ENCODE results near the gene EPB41L2. TPM values are rescaled to one million over a fixed set of nuclear protein-coding genes. Genes with fewer than 3 reads are reported as not detected.

The EPB41L2 gene
- total and polyA plus RNA-seq, 10 donors, result 19.3 to 210 (median 123) TPM

- H3K4me1 ChIP-seq, result peaks cover 0 to 37% (median 22%) of the 10 kb centered on the region in 6 donors
- H3K27me3 ChIP-seq (replicated peaks in 1 of 7), result no peaks in the 10 kb centered on the region
- TF ChIP-seq POLR2AphosphoS5 (IDR thresholded peaks at IDR 0.05) (no peak), CTCF (IDR thresholded peaks at IDR 0.05 in 8 of 11, conservative IDR thresholded peaks at IDR 0.05 in 3 of 11) (no peak), POLR2A (IDR thresholded peaks at IDR 0.05) (no peak)
- H3K4me3 ChIP-seq, result no peak overlapping the region
- H3K9me3 ChIP-seq, result no peaks in the 10 kb centered on the region
- WGBS, 5 donors, result 71 to 83% (median 75%) methylated on average over 1 of the region's 1 CpG
- no peak for DNase-seq
- intact Hi-C loops (cut with DNase I; ENCODE audit: low total_unique reads), result no loop called here
- H3K36me3 ChIP-seq, result peaks cover 0 to 14% (median 1%) of the 10 kb centered on the region in 6 donors
- no peak overlapping the region for H3K27ac ChIP-seq
Observed at GRCh38 chr6:130959951-130960350, 103.1 kb downstream of the EPB41L2 start.

GRCh38 chr6:130958468-130958867 lies 104.6 kb downstream of the EPB41L2 start:
- Histone ChIP-seq H3K27ac (no peak overlapping the region), H3K4me3 (no peak overlapping the region), H3K36me3 (peaks cover 0 to 22% (median 6%) of the 10 kb centered on the region in 6 donors), H3K4me1 (peaks cover 0 to 23% (median 13%) of the 10 kb centered on the region in 6 donors), H3K27me3 (replicated peaks in 1 of 7) (no peaks in the 10 kb centered on the region), H3K9me3 (no peaks in the 10 kb centered on the region)
- TF ChIP-seq CTCF (IDR thresholded peaks at IDR 0.05 in 8 of 11, conservative IDR thresholded peaks at IDR 0.05 in 3 of 11) (no peak), POLR2A (IDR thresholded peaks at IDR 0.05) (no peak), POLR2AphosphoS5 (IDR thresholded peaks at IDR 0.05) (no peak)
- 86 to 95% (median 93%) methylated on average over 2 of the region's 2 CpGs for WGBS, 5 donors
- no peak for DNase-seq
- intact Hi-C loops (cut with DNase I; ENCODE audit: low total_unique reads), result no loop called here

GRCh38 chr6:130955755-130956154 lies 107.3 kb downstream of the EPB41L2 start:
- intact Hi-C loops (cut with DNase I; ENCODE audit: low total_unique reads), result no loop called here
- Histone ChIP-seq H3K27ac (no peak overlapping the region), H3K4me3 (no peak overlapping the region), H3K36me3 (peaks cover 0 to 22% (median 6%) of the 10 kb centered on the region in 6 donors), H3K4me1 (no peaks in the 10 kb centered on the region), H3K9me3 (no peaks in the 10 kb centered on the region), H3K27me3 (replicated peaks in 1 of 7) (no peaks in the 10 kb centered on the region)
- WGBS, 5 donors, result 93 to 98% (median 96%) methylated on average over 2 of the region's 2 CpGs
- no peak for DNase-seq
- no peak for TF ChIP-seq POLR2A (IDR thresholded peaks at IDR 0.05)
- TF ChIP-seq POLR2AphosphoS5 (IDR thresholded peaks at IDR 0.05), result no peak
- no peak for TF ChIP-seq CTCF (IDR thresholded peaks at IDR 0.05 in 8 of 11, conservative IDR thresholded peaks at IDR 0.05 in 3 of 11)

- Histone ChIP-seq H3K4me1 (peaks cover 0 to 26% (median 0%) of the 10 kb centered on the region in 6 donors), H3K36me3 (peaks cover 0 to 6% (median under 1%) of the 10 kb centered on the region in 6 donors), H3K9me3 (no peaks in the 10 kb centered on the region), H3K4me3 (no peak overlapping the region), H3K27me3 (replicated peaks in 1 of 7) (no peaks in the 10 kb centered on the region), H3K27ac (no peak overlapping the region)
- 95 to 100% (median 96%) methylated on average over 1 of the region's 1 CpG for WGBS, 5 donors
- intact Hi-C loops (cut with DNase I; ENCODE audit: low total_unique reads), result no loop called here
- TF ChIP-seq POLR2AphosphoS5 (IDR thresholded peaks at IDR 0.05) (no peak), POLR2A (IDR thresholded peaks at IDR 0.05) (no peak), CTCF (IDR thresholded peaks at IDR 0.05 in 8 of 11, conservative IDR thresholded peaks at IDR 0.05 in 3 of 11) (no peak)
- DNase-seq, result no peak
Observed at GRCh38 chr6:130949553-130949952, 113.5 kb downstream of the EPB41L2 start.

All from spleen (tissue), 11 donors.